Suprapubic skin (tissue), 3 donors: ENCODE measurements around the gene IRX4.

Experiments used
- CTCF ChIP-seq, 2 donors: fragments of 200-600 bp in 1 of 2; fragments of 450-650 bp in 1 of 2; sonication (generic) in 1 of 2; IDR thresholded peaks; one replicate each; pipeline ENCODE4 v1.5.1; 2016 to 2019; ENCODE audit warnings: antibody characterized with exemption in 2 of 2, mild to moderate bottlenecking in 1 of 2, moderate library complexity in 1 of 2
- POLR2A ChIP-seq, 2 donors: fragments of 450-650 bp; IDR thresholded peaks; one replicate each; pipeline ENCODE4 v1.6.1; 2017; ENCODE audit warnings: antibody characterized with exemption in 2 of 2, mild to moderate bottlenecking in 2 of 2, moderate library complexity in 2 of 2

GRCh38 chr5:1827886-1828397, 54.8 kb downstream of the IRX4 start:
- TF ChIP-seq POLR2A (IDR thresholded peaks at IDR 0.05) (no peak), CTCF (IDR thresholded peaks at IDR 0.05) (no peak)
